Panc1 (cell line): ENCODE measurements around the gene STAB1. TPM values are rescaled to one million over a fixed set of nuclear protein-coding genes. Genes with fewer than 3 reads are reported as not detected.
A peak's percentile ranks its signal among the peaks of the same experiment; 100 is the strongest.

Experiments used
- ATAC-seq: fragments of 200-7000 bp; cut with Tn5 transposase; 2 replicates; pipeline ENCODE4 v1.9.1; 2020; ENCODE audit warnings: mild to moderate bottlenecking, moderate library complexity
- BruUV-seq: library from RNA; stranded (reverse); fragments of 400-500 nt; replicated peaks from 2 replicates; lab custom pipeline; 2021; lab: Mats Ljungman, UMichigan
- CTCF ChIA-PET: fragments of 300-600 bp; sonication (Branson Sonifier 250); formaldehyde crosslinking; loops from one replicate; lab custom pipeline; 2022; ENCODE audit warnings: antibody characterized with exemption; lab: Charles Lee
- POLR2A ChIA-PET: fragments of 300-600 bp; sonication (Branson Sonifier 250); formaldehyde crosslinking; loops from one replicate; lab custom pipeline; 2022; ENCODE audit warnings: antibody characterized with exemption; lab: Charles Lee
- DNase-seq: peaks from one replicate; pipeline ENCODE4 v3.0.0-alpha.2; 2010; ENCODE audit warnings: low read depth, low spot score
- H3K27ac ChIP-seq: 2 replicates; pipeline ENCODE4 v1.5.1; 2011; ENCODE audit warnings: mild to moderate bottlenecking, low read length, inconsistent platforms
- H3K27me3 ChIP-seq: fragments of 200-500 bp; sonication (Bioruptor generic); 2 replicates; pipeline ENCODE4 v1.6.0; 2014; ENCODE audit warnings: low read length, inconsistent platforms; ENCODE audit not compliant: control insufficient read depth, insufficient read depth
- H3K36me3 ChIP-seq: fragments of 200-500 bp; sonication (Bioruptor generic); 2 replicates; pipeline ENCODE4 v1.5.1; 2014; ENCODE audit warnings: inconsistent platforms, mild to moderate bottlenecking, low read length, moderate library complexity; ENCODE audit not compliant: control insufficient read depth, insufficient read depth
- H3K4me1 ChIP-seq: 2 replicates; pipeline ENCODE4 v1.5.1; 2011; ENCODE audit warnings: inconsistent platforms, mild to moderate bottlenecking, low read length, moderate library complexity; ENCODE audit not compliant: control insufficient read depth, insufficient read depth
- H3K4me3 ChIP-seq, 2 experiments: 2 replicates each; pipeline ENCODE4 v1.5.1; 2011 to 2012; ENCODE audit warnings: low read depth in 2 of 2, low read length in 2 of 2, mild to moderate bottlenecking in 2 of 2, inconsistent platforms in 1 of 2, moderate library complexity in 1 of 2
- H3K9me3 ChIP-seq: fragments of 200-500 bp; sonication (Bioruptor generic); 2 replicates; pipeline ENCODE4 v1.5.1; 2014; ENCODE audit warnings: low read depth, mild to moderate bottlenecking, inconsistent platforms, low read length, moderate library complexity; ENCODE audit not compliant: control insufficient read depth, insufficient read depth
- CTCF ChIP-seq: fragments of 450-650 bp; IDR thresholded peaks from 2 replicates; pipeline ENCODE4 v1.5.1; 2017; ENCODE audit warnings: mild to moderate bottlenecking
- POLR2AphosphoS5 ChIP-seq: IDR thresholded peaks from 2 replicates; pipeline ENCODE4 v1.6.1; 2012; ENCODE audit warnings: mild to moderate bottlenecking, low read depth, low read length, moderate library complexity
- SIN3A ChIP-seq: IDR thresholded peaks from 2 replicates; pipeline ENCODE4 v1.6.1; 2012; ENCODE audit warnings: low read depth, mild to moderate bottlenecking, low read length, moderate library complexity, borderline replicate concordance; ENCODE audit not compliant: insufficient read depth
- TCF7L2 ChIP-seq: IDR thresholded peaks from 2 replicates; pipeline ENCODE4 v1.6.1; 2011; ENCODE audit warnings: mild to moderate bottlenecking, low read depth, low read length, inconsistent platforms
- in situ Hi-C: cut with HindIII; loops from 2 replicates; pipeline ENCODE4 v1.10.0; 2016; ENCODE audit warnings: low sequenced_read_pairs, low pct_unique_long_range_greater_than_20kb
- intact Hi-C: fragments of 100-400 bp; cut with micrococcal nuclease; formaldehyde crosslinking; loops from one replicate; pipeline ENCODE4 v1.10.0; 2022; ENCODE audit not compliant: unreplicated experiment
- total RNA-seq: library from RNA; stranded (reverse); gene quantifications from one replicate; pipeline ENCODE4 v1.2.1, GENCODE V29; 2021; ENCODE audit not compliant: unreplicated experiment
- TF ChIP-seq, protein P1 (sequence below), 2 experiments: IDR thresholded peaks; 2 replicates each; pipeline ENCODE4 v1.6.1; 2011 to 2012; ENCODE audit warnings: low read depth in 2 of 2, control low read depth in 1 of 2, low read length in 1 of 2, mild to moderate bottlenecking in 1 of 2, moderate library complexity in 1 of 2; ENCODE audit not compliant: insufficient read depth in 1 of 2

Gene STAB1
- total RNA-seq, 1 experiment from 2014 or later: 0.39 TPM

DNA sequence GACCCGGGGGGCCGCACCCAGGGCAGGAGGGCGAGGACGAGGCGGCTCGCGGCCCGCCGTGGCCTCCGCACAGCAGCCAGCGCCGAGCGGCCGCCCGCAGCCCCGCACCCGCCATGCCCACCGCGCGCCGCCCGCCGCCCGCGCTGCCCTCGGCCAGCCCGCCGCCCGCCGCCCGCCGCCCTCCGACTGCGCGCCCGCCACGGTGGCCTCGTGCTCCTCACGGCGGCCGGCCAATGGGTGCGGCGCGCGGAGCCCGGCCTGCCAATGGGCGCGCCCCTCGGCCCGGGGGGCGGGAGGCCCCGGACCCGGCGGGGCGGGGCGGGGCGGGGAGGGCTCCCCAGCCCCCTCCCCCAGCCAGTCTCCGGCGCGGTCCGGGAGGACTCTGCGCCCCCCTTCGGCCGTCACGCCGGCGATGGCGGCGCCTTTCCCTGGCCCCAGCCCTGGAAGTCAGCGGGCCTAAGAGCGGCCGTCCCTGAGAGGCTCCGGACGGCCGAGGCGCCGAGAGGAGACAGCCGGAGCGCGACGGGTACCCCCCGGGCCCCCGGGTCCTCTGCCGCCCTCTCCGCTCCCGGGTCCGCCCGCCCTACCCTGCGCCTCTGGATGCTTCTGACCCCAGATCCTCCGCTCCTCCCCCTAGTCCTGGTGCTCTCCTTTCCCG is 38.6 kb downstream of the STAB1 start, which contains the start of gene NT5DC2:
TSS of gene NT5DC2 (minus strand) at position 235 of the 658 bp plus-strand sequence. CDS start at position 115, 120 bp downstream.
- no TSS peak for BruUV-seq
- in situ Hi-C loops (no loop called here), intact Hi-C loops (no loop called here)
- H3K9me3 ChIP-seq: no peaks in the 10 kb centered on the region
- DNase-seq (no peak), ATAC-seq (peak; percentile 77)
- H3K27ac ChIP-seq: peak within 1 kb of the TSS; percentile 77
- POLR2A ChIA-PET: no interaction called here
- CTCF ChIA-PET: interaction anchor here (0.6 kb wide), 1 partner anchor 64 kb away, joined by 3 read pairs; no protein-coding TSS in a partner anchor
- no peaks in the 10 kb centered on the region for H3K27me3 ChIP-seq
- peak within 1 kb of the TSS; percentile 55 to 63 for H3K4me3 ChIP-seq
- no peaks in the 10 kb centered on the region; the same call in 1 of the 2 replicates for H3K36me3 ChIP-seq
- no peak; the same call in 1 of the 2 replicates for TF ChIP-seq CTCF
- 0 out of 2 replicates have a peak, but pooled peaks have one; percentile 45 for TF ChIP-seq SIN3A
- H3K4me1 ChIP-seq: peaks cover 21% of the 10 kb centered on the region

GRCh38 chr3:52534281-52535183 is 39.4 kb downstream of the STAB1 start:
- in situ Hi-C loops (no loop called here), intact Hi-C loops (no loop called here)
- no peaks in the 10 kb centered on the region for H3K9me3 ChIP-seq
- CTCF ChIA-PET: no interaction called here
- no peaks in the 10 kb centered on the region; the same call in 1 of the 2 replicates for H3K36me3 ChIP-seq
- peak overlapping the region; percentile 49 to 54 for H3K4me3 ChIP-seq
- ATAC-seq: peak; percentile 20; the same call in 1 of the 2 replicates
- peaks cover 21% of the 10 kb centered on the region for H3K4me1 ChIP-seq
- TF ChIP-seq SIN3A: no peak
- no peak for TF ChIP-seq CTCF
- TF ChIP-seq, protein P1, sequence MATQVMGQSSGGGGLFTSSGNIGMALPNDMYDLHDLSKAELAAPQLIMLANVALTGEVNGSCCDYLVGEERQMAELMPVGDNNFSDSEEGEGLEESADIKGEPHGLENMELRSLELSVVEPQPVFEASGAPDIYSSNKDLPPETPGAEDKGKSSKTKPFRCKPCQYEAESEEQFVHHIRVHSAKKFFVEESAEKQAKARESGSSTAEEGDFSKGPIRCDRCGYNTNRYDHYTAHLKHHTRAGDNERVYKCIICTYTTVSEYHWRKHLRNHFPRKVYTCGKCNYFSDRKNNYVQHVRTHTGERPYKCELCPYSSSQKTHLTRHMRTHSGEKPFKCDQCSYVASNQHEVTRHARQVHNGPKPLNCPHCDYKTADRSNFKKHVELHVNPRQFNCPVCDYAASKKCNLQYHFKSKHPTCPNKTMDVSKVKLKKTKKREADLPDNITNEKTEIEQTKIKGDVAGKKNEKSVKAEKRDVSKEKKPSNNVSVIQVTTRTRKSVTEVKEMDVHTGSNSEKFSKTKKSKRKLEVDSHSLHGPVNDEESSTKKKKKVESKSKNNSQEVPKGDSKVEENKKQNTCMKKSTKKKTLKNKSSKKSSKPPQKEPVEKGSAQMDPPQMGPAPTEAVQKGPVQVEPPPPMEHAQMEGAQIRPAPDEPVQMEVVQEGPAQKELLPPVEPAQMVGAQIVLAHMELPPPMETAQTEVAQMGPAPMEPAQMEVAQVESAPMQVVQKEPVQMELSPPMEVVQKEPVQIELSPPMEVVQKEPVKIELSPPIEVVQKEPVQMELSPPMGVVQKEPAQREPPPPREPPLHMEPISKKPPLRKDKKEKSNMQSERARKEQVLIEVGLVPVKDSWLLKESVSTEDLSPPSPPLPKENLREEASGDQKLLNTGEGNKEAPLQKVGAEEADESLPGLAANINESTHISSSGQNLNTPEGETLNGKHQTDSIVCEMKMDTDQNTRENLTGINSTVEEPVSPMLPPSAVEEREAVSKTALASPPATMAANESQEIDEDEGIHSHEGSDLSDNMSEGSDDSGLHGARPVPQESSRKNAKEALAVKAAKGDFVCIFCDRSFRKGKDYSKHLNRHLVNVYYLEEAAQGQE (IDR thresholded peaks at IDR 0.05; ENCODE audit: insufficient read depth in 1 of 2, low read depth in 2 of 2, low read length in 1 of 2): no peak
- no peak for TF ChIP-seq TCF7L2
- TF ChIP-seq POLR2AphosphoS5: no peak
- POLR2A ChIA-PET: no interaction called here
- BruUV-seq: no TSS peak
- no peaks in the 10 kb centered on the region for H3K27me3 ChIP-seq
- peak overlapping the region; percentile 77 for H3K27ac ChIP-seq
- DNase-seq: no peak
